Stimulated activated CD4-positive, alpha-beta T cell treated with anti-CD3 and anti-CD28 coated beads, Interleukin-15, amount 100 ng/mL, for 48 hours (primary cell): ENCODE data around the gene ARAP2.

ENCODE experiments used
- DNase-seq, 2 donors: peaks; one replicate each; pipeline ENCODE4 v3.0.0-alpha.2; 2020; ENCODE audit warnings: low read depth in 2 of 2

The ARAP2 gene

DNA sequence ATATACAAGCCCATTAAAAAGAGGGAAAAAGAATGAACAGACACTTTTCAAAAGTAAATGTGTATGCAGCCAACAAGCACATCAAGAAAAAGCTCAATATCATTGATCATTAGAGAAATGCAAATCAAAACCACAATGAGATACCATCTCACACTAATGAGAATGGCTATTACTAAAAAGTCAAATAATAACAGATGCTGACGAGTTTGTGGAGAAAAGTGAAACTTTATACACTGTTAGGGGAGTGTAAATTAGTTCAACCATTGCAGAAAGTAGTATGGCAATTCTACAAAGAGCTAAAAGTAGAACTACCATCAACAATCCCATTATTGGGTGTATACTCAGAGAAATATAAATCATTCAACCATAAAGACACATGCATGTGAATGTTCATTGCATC lies 203.0 kb downstream of the ARAP2 start:
- DNase-seq, result no peak

DNA sequence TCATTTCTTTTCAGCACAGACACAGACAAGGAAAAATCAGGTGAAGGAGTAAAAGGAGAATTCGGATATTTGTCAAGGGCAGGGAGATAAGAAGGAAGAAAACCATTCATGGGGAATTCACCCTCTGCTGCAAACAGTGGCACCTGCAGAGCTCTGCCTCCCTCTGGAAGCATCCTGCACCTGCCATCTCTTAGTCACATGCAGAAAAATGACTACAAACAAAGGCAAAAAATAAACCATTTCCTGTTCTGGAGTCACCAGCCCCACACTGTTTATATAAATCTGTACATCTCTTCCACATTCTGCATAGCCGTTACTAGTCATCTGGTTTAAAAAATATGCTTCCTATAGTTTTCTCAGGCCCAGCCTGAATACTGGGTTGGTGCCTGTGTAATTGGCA lies 205.3 kb downstream of the ARAP2 start:
- no peak for DNase-seq

DNA sequence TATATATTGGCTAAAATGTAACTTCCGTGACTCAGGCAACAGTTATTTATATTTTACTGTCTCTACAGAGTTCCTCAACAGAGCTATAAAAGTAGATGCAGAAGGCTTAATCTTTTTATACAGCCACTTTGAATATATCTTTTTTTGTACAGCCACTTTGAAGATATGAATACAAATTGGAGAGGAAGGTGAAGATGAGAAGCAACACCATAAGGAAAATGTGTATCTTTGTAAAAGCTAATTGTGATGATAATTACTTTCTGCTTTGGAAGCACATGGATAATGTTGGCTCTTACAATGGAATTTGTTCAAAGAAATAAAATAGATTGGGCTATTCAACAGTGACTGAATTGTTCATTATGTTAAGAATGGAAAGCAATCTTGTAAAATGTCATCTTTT lies 205.8 kb downstream of the ARAP2 start:
- no peak for DNase-seq

DNA sequence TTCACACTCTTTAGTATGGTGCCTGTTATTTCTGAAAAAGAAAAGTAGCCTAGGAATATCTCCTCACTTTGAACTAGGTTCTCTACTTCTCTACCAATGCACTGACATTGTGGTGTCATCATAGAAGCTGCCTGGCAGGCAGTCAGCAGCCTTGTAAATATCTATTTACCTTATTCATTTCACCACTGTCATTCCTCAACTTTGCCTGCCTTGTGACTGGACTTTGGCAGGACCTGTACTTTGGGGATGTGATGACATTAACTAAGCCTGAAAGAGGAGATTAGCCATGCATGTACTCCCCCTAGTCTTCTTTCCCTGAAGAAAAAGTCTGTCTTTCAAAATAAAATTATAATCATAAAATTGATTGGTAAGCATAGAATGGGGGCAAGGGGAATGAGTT lies 207.2 kb downstream of the ARAP2 start:
- DNase-seq, result no peak

DNA sequence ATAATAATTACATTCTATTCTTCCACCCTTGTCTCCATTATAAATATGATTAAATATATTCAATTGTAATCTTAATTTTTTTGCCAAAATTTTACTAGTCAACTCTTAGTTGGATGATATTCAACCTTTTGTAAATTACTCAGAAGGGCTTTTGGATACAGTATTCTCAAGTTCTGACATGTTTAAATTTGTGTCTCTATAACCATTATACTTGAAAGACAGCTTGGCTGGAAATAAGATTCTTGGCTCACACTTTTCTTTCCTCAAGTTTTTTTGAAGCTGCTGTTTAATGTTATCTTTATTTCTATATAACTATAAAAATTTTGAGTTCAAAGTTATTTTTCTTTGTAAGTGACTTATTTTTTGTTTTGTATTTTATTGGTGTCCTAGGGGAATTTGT lies 214.4 kb downstream of the ARAP2 start:
- DNase-seq, result no peak

DNA sequence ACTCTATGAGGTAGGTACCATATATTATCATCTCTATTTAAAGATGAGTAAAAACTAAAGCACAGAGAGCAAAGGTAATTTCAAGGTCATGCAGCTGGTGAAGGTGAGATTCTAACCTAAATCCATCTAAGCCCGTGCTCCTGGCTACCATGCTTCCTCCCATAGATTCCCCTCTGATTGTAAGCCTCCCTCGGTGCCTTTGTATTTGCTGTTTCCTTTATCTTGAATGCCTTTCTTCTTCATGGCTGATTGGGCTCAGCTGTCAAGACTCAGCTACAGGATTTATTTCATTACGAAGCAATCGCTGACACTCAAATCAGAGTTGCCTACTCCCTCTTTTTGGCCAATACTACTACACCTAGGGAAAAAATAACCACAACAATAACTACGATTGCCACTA lies 217.1 kb downstream of the ARAP2 start:
- DNase-seq, result no peak

DNA sequence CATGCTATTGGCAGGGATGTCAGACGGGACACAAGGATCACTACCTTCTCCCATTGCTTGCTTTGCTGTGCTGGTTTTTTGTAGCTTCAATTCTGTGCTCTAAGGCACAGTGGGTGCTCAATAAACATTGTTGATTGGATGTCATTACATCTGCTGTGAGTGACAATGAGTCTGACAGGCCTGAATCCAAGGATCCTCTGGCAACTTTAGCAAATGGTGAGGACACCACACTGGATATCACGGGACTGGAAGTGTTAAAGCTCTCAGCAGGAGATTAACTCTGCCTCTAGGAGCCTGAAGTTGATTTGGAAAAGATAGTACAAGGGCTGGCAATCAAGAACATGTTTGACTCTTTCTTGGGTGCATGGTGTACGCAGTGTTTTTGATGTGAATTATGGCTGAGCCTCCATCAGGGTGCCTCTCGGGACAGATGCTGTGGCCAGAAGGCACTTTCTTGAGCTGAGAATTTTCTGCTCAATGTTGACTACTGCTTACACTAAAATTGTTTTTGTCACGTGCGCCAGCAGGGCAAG lies 217.9 kb downstream of the ARAP2 start:
- DNase-seq, result no peak

DNA sequence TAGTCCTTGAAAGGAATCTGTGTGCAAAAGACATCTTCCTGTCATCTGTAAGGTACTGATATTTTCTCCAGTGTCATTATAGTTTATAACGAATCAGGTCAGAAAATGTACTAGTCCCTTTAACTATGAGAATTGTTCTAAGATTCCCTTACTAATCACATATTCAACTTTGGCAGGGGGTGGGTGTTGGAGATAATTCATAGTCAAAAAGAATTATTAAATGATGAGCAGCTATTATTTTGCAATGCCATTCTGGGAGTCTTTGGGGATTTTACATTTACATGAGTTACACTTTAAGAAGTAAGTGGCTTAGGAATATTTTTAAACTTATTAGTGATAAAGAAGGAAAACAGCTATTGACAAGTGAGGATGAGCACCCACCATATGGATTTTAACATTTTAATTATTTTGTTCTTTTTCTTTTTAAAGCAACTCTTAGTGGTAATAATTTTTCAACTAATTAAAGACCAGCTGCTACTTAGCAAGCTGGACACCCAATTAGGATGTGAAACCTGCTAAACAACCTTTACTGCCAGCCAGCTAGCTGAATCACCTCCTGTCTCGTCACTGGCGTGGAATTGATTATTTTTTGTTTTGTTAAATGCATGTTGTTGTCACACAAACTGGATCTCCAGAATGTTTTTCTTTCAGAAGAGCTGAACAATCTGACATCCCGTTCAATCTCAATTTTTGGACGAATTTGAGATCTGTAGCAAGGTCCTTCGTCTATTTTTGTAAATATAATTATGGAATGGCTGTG lies 219.2 kb downstream of the ARAP2 start:
- DNase-seq, result no peak

DNA sequence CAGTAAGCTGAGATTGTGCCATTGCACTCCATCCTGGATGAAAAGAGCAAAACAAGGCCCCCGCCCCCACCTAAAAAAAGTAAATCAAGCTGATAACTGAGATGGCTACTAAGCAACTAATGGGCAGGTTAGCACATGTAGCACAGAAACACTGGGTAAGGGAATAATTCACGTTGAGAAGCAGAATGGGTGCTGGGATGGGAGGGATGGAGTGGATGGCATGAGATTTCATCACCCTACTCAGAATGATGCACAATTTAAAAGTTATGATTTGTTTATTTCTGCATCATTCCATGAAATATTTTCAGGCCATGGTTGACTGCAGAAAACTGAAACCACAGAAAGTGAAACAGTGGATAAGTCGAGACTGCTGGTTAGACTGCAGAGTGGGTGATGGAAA lies 224.0 kb downstream of the ARAP2 start:
- DNase-seq, result no peak
